HepG2 (cell line): Measurements from ENCODE around the gene MRNIP. TPM values are rescaled to one million over a fixed set of nuclear protein-coding genes. Genes with fewer than 3 reads are reported as not detected.

Experiments used
- AKAP8 ChIP-seq: sonication (generic); formaldehyde crosslinking; IDR thresholded peaks from 2 replicates; pipeline ENCODE4 v1.5.1; 2020; ENCODE audit warnings: mild to moderate bottlenecking, missing genetic modification reagents
- BHLHE40 ChIP-seq: IDR thresholded peaks from 2 replicates; pipeline ENCODE4 v1.6.1; 2011; ENCODE audit warnings: low read length, improper control_type of control experiment
- CREM ChIP-seq, 2 experiments: sonication (generic) in 1 of 2; formaldehyde crosslinking in 1 of 2; IDR thresholded peaks; 2 replicates each; pipeline versions ENCODE4 v1.4.0 to v1.6.1; 2016 to 2020; ENCODE audit warnings: antibody characterized with exemption in 1 of 2, mild to moderate bottlenecking in 1 of 2, missing genetic modification reagents in 1 of 2
- GATA4 ChIP-seq: sonication (generic); IDR thresholded peaks from 2 replicates; pipeline ENCODE4 v1.6.1; 2016; ENCODE audit warnings: antibody characterized with exemption, low read depth, borderline replicate concordance
- KDM2A ChIP-seq: sonication (generic); formaldehyde crosslinking; IDR thresholded peaks from 2 replicates; pipeline ENCODE4 v1.4.0; 2020; ENCODE audit warnings: low read depth, missing genetic modification reagents, borderline replicate concordance
- LCORL ChIP-seq, 2 experiments: fragments of 450-650 bp in 1 of 2; sonication (generic) in 1 of 2; formaldehyde crosslinking in 1 of 2; IDR thresholded peaks; 2 replicates each; pipeline versions ENCODE4 v1.5.0 to v1.6.1; 2017 to 2020; ENCODE audit warnings: antibody characterized with exemption in 1 of 2, missing genetic modification reagents in 1 of 2
- REPIN1 ChIP-seq: sonication (generic); formaldehyde crosslinking; IDR thresholded peaks from 2 replicates; pipeline ENCODE4 v1.8.0; 2022; ENCODE audit warnings: missing genetic modification reagents, low read depth, mild to moderate bottlenecking, borderline replicate concordance
- RFXAP ChIP-seq: sonication (generic); formaldehyde crosslinking; IDR thresholded peaks from 2 replicates; pipeline ENCODE4 v1.4.0; 2020; ENCODE audit warnings: missing genetic modification reagents, borderline replicate concordance
- ZNF292 ChIP-seq: sonication (generic); formaldehyde crosslinking; IDR thresholded peaks from 2 replicates; pipeline ENCODE4 v1.8.1; 2022; ENCODE audit warnings: mild to moderate bottlenecking, low read depth, missing genetic modification reagents, borderline replicate concordance
- ZNF329 ChIP-seq: sonication (generic); formaldehyde crosslinking; IDR thresholded peaks from 2 replicates; pipeline ENCODE4 v1.9.0; 2021; ENCODE audit warnings: low read depth, mild to moderate bottlenecking, missing genetic modification reagents
- ZNF605 ChIP-seq: sonication (generic); formaldehyde crosslinking; IDR thresholded peaks from 2 replicates; pipeline ENCODE4 v1.8.0; 2022; ENCODE audit warnings: mild to moderate bottlenecking, missing genetic modification reagents
- ZNF768 ChIP-seq: sonication (generic); formaldehyde crosslinking; IDR thresholded peaks from 2 replicates; pipeline ENCODE4 v1.4.0; 2020; ENCODE audit warnings: missing genetic modification reagents
- polyA plus RNA-seq, 8 experiments: library from polyadenylated mRNA; depleted of rRNA in 3 of 8; stranded (reverse) in 7 of 8; unstranded in 1 of 8; fragments of >200 nt; fragmentation: Illumina TruSeq in 4 of 8; extraction: Trizol in 4 of 8; gene quantifications; 2 replicates each; pipeline versions ENCODE4 v1.2.1 to v1.2.3, GENCODE V29; 2011 to 2016; ENCODE audit warnings: low read depth in 4 of 8, missing spikeins in 1 of 8, mixed read lengths in 1 of 8; ENCODE audit not compliant: insufficient read depth in 1 of 8
- total RNA-seq, 5 experiments: library from RNA; depleted of rRNA; stranded (reverse); fragments of >200 nt; fragmentation: Illumina TruSeq; extraction: Trizol; gene quantifications; 2 replicates each; pipeline ENCODE4 v1.2.3, GENCODE V29; 2016; ENCODE audit warnings: low read depth in 1 of 5
- TF ChIP-seq, protein P1 (sequence below): sonication (generic); formaldehyde crosslinking; IDR thresholded peaks from 2 replicates; pipeline ENCODE4 v1.5.1; 2020; ENCODE audit warnings: mild to moderate bottlenecking, missing genetic modification reagents, moderate library complexity
- TF ChIP-seq, protein P2 (sequence below): sonication (generic); formaldehyde crosslinking; IDR thresholded peaks from 2 replicates; pipeline ENCODE4 v1.4.0; 2020; ENCODE audit warnings: missing genetic modification reagents, borderline replicate concordance
- TF ChIP-seq, protein P3 (sequence below): sonication (generic); formaldehyde crosslinking; IDR thresholded peaks from 2 replicates; pipeline ENCODE4 v1.4.0; 2020; ENCODE audit warnings: missing genetic modification reagents, low read depth, mild to moderate bottlenecking, borderline replicate concordance
- TF ChIP-seq, protein P4 (sequence below): sonication (generic); formaldehyde crosslinking; IDR thresholded peaks from 2 replicates; pipeline ENCODE4 v1.9.0; 2022; ENCODE audit warnings: missing genetic modification reagents, mild to moderate bottlenecking, borderline replicate concordance

The MRNIP gene
- total and polyA plus RNA-seq, 2 of the 13 experiments (the other 11 are each of a cell fraction or from before 2014, with no cell fraction given) = 15.5 to 34.1 TPM

DNA sequence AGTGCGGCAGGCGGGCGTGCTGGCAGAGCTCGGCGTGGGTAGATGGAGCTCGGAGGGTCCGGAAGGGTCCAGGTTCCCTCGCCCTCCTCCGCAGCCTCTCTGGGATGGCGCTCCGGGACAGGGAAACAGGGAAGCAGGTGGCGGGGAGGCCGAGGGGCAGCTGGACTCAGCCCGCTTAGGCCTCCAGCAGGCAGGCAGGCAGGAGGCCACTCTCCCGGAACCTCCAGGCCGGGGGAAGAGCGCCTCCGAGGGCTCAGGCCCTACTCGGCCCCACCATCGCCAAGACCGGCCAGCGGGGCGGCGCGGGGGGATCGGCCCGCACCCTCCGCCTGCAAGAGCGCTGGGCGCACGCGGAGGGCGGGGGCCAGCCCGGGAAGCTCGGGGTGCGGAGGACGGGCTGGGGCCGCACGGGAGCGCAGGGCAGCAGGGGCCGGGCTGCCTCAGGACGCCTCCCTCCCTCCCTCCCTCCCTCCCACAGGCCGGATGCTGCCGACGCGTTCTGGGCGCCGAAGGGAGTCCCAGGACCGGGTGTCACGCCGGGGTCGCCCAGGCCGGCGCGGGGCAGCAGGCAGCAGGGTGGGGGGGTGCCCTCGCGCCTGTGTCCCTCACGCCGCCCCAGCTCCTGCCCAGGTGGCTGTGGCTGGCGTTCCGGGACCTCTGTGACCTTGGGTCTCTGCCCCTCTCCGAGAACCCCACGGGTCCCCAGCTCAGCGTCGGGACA is 52.9 kb downstream of the MRNIP start (continued):
- TF ChIP-seq, protein P1, sequence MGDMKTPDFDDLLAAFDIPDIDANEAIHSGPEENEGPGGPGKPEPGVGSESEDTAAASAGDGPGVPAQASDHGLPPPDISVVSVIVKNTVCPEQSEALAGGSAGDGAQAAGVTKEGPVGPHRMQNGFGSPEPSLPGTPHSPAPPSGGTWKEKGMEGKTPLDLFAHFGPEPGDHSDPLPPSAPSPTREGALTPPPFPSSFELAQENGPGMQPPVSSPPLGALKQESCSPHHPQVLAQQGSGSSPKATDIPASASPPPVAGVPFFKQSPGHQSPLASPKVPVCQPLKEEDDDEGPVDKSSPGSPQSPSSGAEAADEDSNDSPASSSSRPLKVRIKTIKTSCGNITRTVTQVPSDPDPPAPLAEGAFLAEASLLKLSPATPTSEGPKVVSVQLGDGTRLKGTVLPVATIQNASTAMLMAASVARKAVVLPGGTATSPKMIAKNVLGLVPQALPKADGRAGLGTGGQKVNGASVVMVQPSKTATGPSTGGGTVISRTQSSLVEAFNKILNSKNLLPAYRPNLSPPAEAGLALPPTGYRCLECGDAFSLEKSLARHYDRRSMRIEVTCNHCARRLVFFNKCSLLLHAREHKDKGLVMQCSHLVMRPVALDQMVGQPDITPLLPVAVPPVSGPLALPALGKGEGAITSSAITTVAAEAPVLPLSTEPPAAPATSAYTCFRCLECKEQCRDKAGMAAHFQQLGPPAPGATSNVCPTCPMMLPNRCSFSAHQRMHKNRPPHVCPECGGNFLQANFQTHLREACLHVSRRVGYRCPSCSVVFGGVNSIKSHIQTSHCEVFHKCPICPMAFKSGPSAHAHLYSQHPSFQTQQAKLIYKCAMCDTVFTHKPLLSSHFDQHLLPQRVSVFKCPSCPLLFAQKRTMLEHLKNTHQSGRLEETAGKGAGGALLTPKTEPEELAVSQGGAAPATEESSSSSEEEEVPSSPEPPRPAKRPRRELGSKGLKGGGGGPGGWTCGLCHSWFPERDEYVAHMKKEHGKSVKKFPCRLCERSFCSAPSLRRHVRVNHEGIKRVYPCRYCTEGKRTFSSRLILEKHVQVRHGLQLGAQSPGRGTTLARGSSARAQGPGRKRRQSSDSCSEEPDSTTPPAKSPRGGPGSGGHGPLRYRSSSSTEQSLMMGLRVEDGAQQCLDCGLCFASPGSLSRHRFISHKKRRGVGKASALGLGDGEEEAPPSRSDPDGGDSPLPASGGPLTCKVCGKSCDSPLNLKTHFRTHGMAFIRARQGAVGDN (CRISPR knock-in tag) = peak; percentile 88
- TF ChIP-seq, protein P2, sequence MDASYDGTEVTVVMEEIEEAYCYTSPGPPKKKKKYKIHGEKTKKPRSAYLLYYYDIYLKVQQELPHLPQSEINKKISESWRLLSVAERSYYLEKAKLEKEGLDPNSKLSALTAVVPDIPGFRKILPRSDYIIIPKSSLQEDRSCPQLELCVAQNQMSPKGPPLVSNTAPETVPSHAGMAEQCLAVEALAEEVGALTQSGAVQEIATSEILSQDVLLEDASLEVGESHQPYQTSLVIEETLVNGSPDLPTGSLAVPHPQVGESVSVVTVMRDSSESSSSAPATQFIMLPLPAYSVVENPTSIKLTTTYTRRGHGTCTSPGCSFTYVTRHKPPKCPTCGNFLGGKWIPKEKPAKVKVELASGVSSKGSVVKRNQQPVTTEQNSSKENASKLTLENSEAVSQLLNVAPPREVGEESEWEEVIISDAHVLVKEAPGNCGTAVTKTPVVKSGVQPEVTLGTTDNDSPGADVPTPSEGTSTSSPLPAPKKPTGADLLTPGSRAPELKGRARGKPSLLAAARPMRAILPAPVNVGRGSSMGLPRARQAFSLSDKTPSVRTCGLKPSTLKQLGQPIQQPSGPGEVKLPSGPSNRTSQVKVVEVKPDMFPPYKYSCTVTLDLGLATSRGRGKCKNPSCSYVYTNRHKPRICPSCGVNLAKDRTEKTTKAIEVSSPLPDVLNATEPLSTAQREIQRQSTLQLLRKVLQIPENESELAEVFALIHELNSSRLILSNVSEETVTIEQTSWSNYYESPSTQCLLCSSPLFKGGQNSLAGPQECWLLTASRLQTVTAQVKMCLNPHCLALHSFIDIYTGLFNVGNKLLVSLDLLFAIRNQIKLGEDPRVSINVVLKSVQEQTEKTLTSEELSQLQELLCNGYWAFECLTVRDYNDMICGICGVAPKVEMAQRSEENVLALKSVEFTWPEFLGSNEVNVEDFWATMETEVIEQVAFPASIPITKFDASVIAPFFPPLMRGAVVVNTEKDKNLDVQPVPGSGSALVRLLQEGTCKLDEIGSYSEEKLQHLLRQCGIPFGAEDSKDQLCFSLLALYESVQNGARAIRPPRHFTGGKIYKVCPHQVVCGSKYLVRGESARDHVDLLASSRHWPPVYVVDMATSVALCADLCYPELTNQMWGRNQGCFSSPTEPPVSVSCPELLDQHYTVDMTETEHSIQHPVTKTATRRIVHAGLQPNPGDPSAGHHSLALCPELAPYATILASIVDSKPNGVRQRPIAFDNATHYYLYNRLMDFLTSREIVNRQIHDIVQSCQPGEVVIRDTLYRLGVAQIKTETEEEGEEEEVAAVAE (CRISPR knock-in tag) = no peak
- TF ChIP-seq GATA4 = no peak
- peak; percentile 77; the same call in 1 of the 2 replicates for TF ChIP-seq ZNF329
- no peak for TF ChIP-seq LCORL (IDR thresholded peaks at IDR 0.05)
- 0 out of 2 replicates have a peak, but pooled peaks have one; percentile 3 for TF ChIP-seq LCORL (CRISPR knock-in tag; IDR thresholded peaks at IDR 0.05)
- 0 out of 2 replicates have a peak, but pooled peaks have one; percentile 1 for TF ChIP-seq RFXAP (CRISPR knock-in tag)
- TF ChIP-seq ZNF292 = 0 out of 2 replicates have a peak, but pooled peaks have one; percentile 11
- TF ChIP-seq ZNF768 (CRISPR knock-in tag) = peak; percentile 12; the same call in 1 of the 2 replicates
- 0 out of 2 replicates have a peak, but pooled peaks have one; percentile 35 for TF ChIP-seq AKAP8 (CRISPR knock-in tag)
- no peak for TF ChIP-seq CREM (IDR thresholded peaks at IDR 0.05)
- no peak for TF ChIP-seq CREM (CRISPR knock-in tag; IDR thresholded peaks at IDR 0.05)
- 0 out of 2 replicates have a peak, but pooled peaks have one; percentile 27 for TF ChIP-seq ZNF605 (CRISPR knock-in tag)
- 0 out of 2 replicates have a peak, but pooled peaks have one; percentile 43 for TF ChIP-seq KDM2A (CRISPR knock-in tag)
- TF ChIP-seq, protein P3, sequence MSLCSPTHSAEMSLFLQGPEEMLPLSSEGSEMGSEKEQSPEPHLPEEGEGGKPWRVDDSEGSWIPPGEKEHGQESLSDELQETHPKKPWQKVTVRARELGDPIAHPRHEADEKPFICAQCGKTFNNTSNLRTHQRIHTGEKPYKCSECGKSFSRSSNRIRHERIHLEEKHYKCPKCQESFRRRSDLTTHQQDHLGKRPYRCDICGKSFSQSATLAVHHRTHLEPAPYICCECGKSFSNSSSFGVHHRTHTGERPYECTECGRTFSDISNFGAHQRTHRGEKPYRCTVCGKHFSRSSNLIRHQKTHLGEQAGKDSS (CRISPR knock-in tag) = peak; percentile 65; the same call in 1 of the 2 replicates
- TF ChIP-seq, protein P4, sequence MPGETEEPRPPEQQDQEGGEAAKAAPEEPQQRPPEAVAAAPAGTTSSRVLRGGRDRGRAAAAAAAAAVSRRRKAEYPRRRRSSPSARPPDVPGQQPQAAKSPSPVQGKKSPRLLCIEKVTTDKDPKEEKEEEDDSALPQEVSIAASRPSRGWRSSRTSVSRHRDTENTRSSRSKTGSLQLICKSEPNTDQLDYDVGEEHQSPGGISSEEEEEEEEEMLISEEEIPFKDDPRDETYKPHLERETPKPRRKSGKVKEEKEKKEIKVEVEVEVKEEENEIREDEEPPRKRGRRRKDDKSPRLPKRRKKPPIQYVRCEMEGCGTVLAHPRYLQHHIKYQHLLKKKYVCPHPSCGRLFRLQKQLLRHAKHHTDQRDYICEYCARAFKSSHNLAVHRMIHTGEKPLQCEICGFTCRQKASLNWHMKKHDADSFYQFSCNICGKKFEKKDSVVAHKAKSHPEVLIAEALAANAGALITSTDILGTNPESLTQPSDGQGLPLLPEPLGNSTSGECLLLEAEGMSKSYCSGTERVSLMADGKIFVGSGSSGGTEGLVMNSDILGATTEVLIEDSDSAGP (CRISPR knock-in tag) = peak; percentile 66; the same call in 1 of the 2 replicates
- TF ChIP-seq REPIN1 (CRISPR knock-in tag) = 0 out of 2 replicates have a peak, but pooled peaks have one; percentile 16
- no peak for TF ChIP-seq BHLHE40
